ENCODE results near the gene RNU6-1.

The RNU6-1 gene

GRCh38 chr15:67815036-67815592 is 24.7 kb downstream of the RNU6-1 start:
- Histone ChIP-seq H3K4me3 (ENCODE audit: low read length) (no peak overlapping the region), H3K27me3 (ENCODE audit: control insufficient read depth, insufficient read depth, low read length) (peaks cover 36% of the 10 kb centered on the region), H3K4me2 (ENCODE audit: low read length) (no peak overlapping the region), H3K4me1 (ENCODE audit: control insufficient read depth, insufficient read depth, low read length) (no peaks in the 10 kb centered on the region), H3K9me3 (replicated peaks; ENCODE audit: low read length) (no peaks in the 10 kb centered on the region), H3K9ac (ENCODE audit: low read depth, low read length) (no peak overlapping the region), H3K36me3 (ENCODE audit: insufficient read depth, low read length) (no peaks in the 10 kb centered on the region)

- Histone ChIP-seq H3K4me1 (ENCODE audit: control insufficient read depth, insufficient read depth, low read length) (no peaks in the 10 kb centered on the region), H3K4me3 (ENCODE audit: low read length) (no peak overlapping the region), H3K36me3 (ENCODE audit: insufficient read depth, low read length) (no peaks in the 10 kb centered on the region), H3K4me2 (ENCODE audit: low read length) (no peak overlapping the region), H3K9me3 (replicated peaks; ENCODE audit: low read length) (no peaks in the 10 kb centered on the region), H3K27me3 (ENCODE audit: control insufficient read depth, insufficient read depth, low read length) (peaks cover 19% of the 10 kb centered on the region), H3K9ac (ENCODE audit: low read depth, low read length) (no peak overlapping the region)
Measured at GRCh38 chr15:67813104-67813634, 26.7 kb downstream of the RNU6-1 start.

GRCh38 chr15:67812241-67812644 is 27.6 kb downstream of the RNU6-1 start:
- Histone ChIP-seq H3K27me3 (ENCODE audit: control insufficient read depth, insufficient read depth, low read length) (peaks cover 16% of the 10 kb centered on the region), H3K9me3 (replicated peaks; ENCODE audit: low read length) (no peaks in the 10 kb centered on the region), H3K4me3 (ENCODE audit: low read length) (no peak overlapping the region), H3K9ac (ENCODE audit: low read depth, low read length) (no peak overlapping the region), H3K36me3 (ENCODE audit: insufficient read depth, low read length) (no peaks in the 10 kb centered on the region), H3K4me2 (ENCODE audit: low read length) (peak overlapping the region; percentile 11), H3K4me1 (ENCODE audit: control insufficient read depth, insufficient read depth, low read length) (no peaks in the 10 kb centered on the region)

GRCh38 chr15:67809866-67810265 is 30.0 kb downstream of the RNU6-1 start:
- Histone ChIP-seq H3K4me1 (ENCODE audit: control insufficient read depth, insufficient read depth, low read length) (no peaks in the 10 kb centered on the region), H3K4me3 (ENCODE audit: low read length) (no peak overlapping the region), H3K27me3 (ENCODE audit: control insufficient read depth, insufficient read depth, low read length) (peaks cover 13% of the 10 kb centered on the region), H3K4me2 (ENCODE audit: low read length) (no peak overlapping the region), H3K9me3 (replicated peaks; ENCODE audit: low read length) (no peaks in the 10 kb centered on the region), H3K9ac (ENCODE audit: low read depth, low read length) (no peak overlapping the region), H3K36me3 (ENCODE audit: insufficient read depth, low read length) (no peaks in the 10 kb centered on the region)

GRCh38 chr15:67809441-67809840 is 30.4 kb downstream of the RNU6-1 start:
- peaks cover 13% of the 10 kb centered on the region for H3K27me3 ChIP-seq (ENCODE audit: control insufficient read depth, insufficient read depth, low read length)
- no peak overlapping the region for H3K4me3 ChIP-seq (ENCODE audit: low read length)
- H3K36me3 ChIP-seq (ENCODE audit: insufficient read depth, low read length), result no peaks in the 10 kb centered on the region
- H3K4me1 ChIP-seq (ENCODE audit: control insufficient read depth, insufficient read depth, low read length), result no peaks in the 10 kb centered on the region
- no peak overlapping the region for H3K4me2 ChIP-seq (ENCODE audit: low read length)
- no peaks in the 10 kb centered on the region for H3K9me3 ChIP-seq (replicated peaks; ENCODE audit: low read length)
- H3K9ac ChIP-seq (ENCODE audit: low read depth, low read length), result no peak overlapping the region

- peaks cover 13% of the 10 kb centered on the region for H3K27me3 ChIP-seq (ENCODE audit: control insufficient read depth, insufficient read depth, low read length)
- H3K4me3 ChIP-seq (ENCODE audit: low read length), result no peak overlapping the region
- H3K36me3 ChIP-seq (ENCODE audit: insufficient read depth, low read length), result no peaks in the 10 kb centered on the region
- no peak overlapping the region for H3K4me2 ChIP-seq (ENCODE audit: low read length)
- no peaks in the 10 kb centered on the region for H3K4me1 ChIP-seq (ENCODE audit: control insufficient read depth, insufficient read depth, low read length)
- no peak overlapping the region for H3K9ac ChIP-seq (ENCODE audit: low read depth, low read length)
- no peaks in the 10 kb centered on the region for H3K9me3 ChIP-seq (replicated peaks; ENCODE audit: low read length)
Measured at GRCh38 chr15:67808821-67809220, 31.0 kb downstream of the RNU6-1 start.

- peaks cover 11% of the 10 kb centered on the region for H3K27me3 ChIP-seq (ENCODE audit: control insufficient read depth, insufficient read depth, low read length)
- H3K4me3 ChIP-seq (ENCODE audit: low read length), result no peak overlapping the region
- no peak overlapping the region for H3K4me2 ChIP-seq (ENCODE audit: low read length)
- H3K4me1 ChIP-seq (ENCODE audit: control insufficient read depth, insufficient read depth, low read length), result no peaks in the 10 kb centered on the region
- H3K9ac ChIP-seq (ENCODE audit: low read depth, low read length), result no peak overlapping the region
- no peaks in the 10 kb centered on the region for H3K9me3 ChIP-seq (replicated peaks; ENCODE audit: low read length)
- no peaks in the 10 kb centered on the region for H3K36me3 ChIP-seq (ENCODE audit: insufficient read depth, low read length)
Measured at GRCh38 chr15:67807836-67808235, 32.0 kb downstream of the RNU6-1 start.

GRCh38 chr15:67807141-67807540 is 32.7 kb downstream of the RNU6-1 start:
- H3K4me2 ChIP-seq (ENCODE audit: low read length), result no peak overlapping the region
- H3K9me3 ChIP-seq (replicated peaks; ENCODE audit: low read length), result no peaks in the 10 kb centered on the region
- no peaks in the 10 kb centered on the region for H3K4me1 ChIP-seq (ENCODE audit: control insufficient read depth, insufficient read depth, low read length)
- H3K27me3 ChIP-seq (ENCODE audit: control insufficient read depth, insufficient read depth, low read length), result peaks cover 4% of the 10 kb centered on the region
- H3K9ac ChIP-seq (ENCODE audit: low read depth, low read length), result no peak overlapping the region
- no peak overlapping the region for H3K4me3 ChIP-seq (ENCODE audit: low read length)
- H3K36me3 ChIP-seq (ENCODE audit: insufficient read depth, low read length), result no peaks in the 10 kb centered on the region

- Histone ChIP-seq H3K9ac (ENCODE audit: low read depth, low read length) (no peak overlapping the region), H3K27me3 (ENCODE audit: control insufficient read depth, insufficient read depth, low read length) (no peaks in the 10 kb centered on the region), H3K4me2 (ENCODE audit: low read length) (no peak overlapping the region), H3K36me3 (ENCODE audit: insufficient read depth, low read length) (no peaks in the 10 kb centered on the region), H3K4me3 (ENCODE audit: low read length) (no peak overlapping the region), H3K4me1 (ENCODE audit: control insufficient read depth, insufficient read depth, low read length) (no peaks in the 10 kb centered on the region), H3K9me3 (replicated peaks; ENCODE audit: low read length) (no peaks in the 10 kb centered on the region)
Measured at GRCh38 chr15:67806536-67806935, 33.3 kb downstream of the RNU6-1 start.

GRCh38 chr15:67805666-67806516 is 34.0 kb downstream of the RNU6-1 start:
- Histone ChIP-seq H3K27me3 (ENCODE audit: control insufficient read depth, insufficient read depth, low read length) (no peaks in the 10 kb centered on the region), H3K4me2 (ENCODE audit: low read length) (no peak overlapping the region), H3K9ac (ENCODE audit: low read depth, low read length) (no peak overlapping the region), H3K4me1 (ENCODE audit: control insufficient read depth, insufficient read depth, low read length) (no peaks in the 10 kb centered on the region), H3K4me3 (ENCODE audit: low read length) (no peak overlapping the region), H3K36me3 (ENCODE audit: insufficient read depth, low read length) (no peaks in the 10 kb centered on the region), H3K9me3 (replicated peaks; ENCODE audit: low read length) (no peaks in the 10 kb centered on the region)

GRCh38 chr15:67805008-67805665 is 34.7 kb downstream of the RNU6-1 start:
- H3K4me2 ChIP-seq (ENCODE audit: low read length), result no peak overlapping the region
- H3K9ac ChIP-seq (ENCODE audit: low read depth, low read length), result no peak overlapping the region
- no peak overlapping the region for H3K4me3 ChIP-seq (ENCODE audit: low read length)
- no peaks in the 10 kb centered on the region for H3K4me1 ChIP-seq (ENCODE audit: control insufficient read depth, insufficient read depth, low read length)
- no peaks in the 10 kb centered on the region for H3K27me3 ChIP-seq (ENCODE audit: control insufficient read depth, insufficient read depth, low read length)
- no peaks in the 10 kb centered on the region for H3K9me3 ChIP-seq (replicated peaks; ENCODE audit: low read length)
- H3K36me3 ChIP-seq (ENCODE audit: insufficient read depth, low read length), result no peaks in the 10 kb centered on the region
